HG03159 (cell line): ENCODE data around the gene DHDH.

Experiments used
- ATAC-seq: cut with Tn5 transposase; IDR thresholded peaks from one replicate; pipeline ENCODE4 v1.9.1; 2021; ENCODE audit warnings: mild to moderate bottlenecking, moderate library complexity; ENCODE audit not compliant: unreplicated experiment

Gene DHDH

GRCh38 chr19:48946463-48947257, 13.2 kb downstream of the DHDH start:
- ATAC-seq: no peak

- no peak for ATAC-seq
Observed at GRCh38 chr19:48947258-48947542, 13.7 kb downstream of the DHDH start.

GRCh38 chr19:48950159-48950558, 16.7 kb downstream of the DHDH start:
- no peak for ATAC-seq

- ATAC-seq: no peak
Observed at GRCh38 chr19:48950830-48951519, 17.5 kb downstream of the DHDH start.

GRCh38 chr19:48953141-48953540, 19.6 kb downstream of the DHDH start:
- no peak for ATAC-seq

- ATAC-seq: no peak
Observed at GRCh38 chr19:48953990-48954594, 20.6 kb downstream of the DHDH start.

GRCh38 chr19:48954595-48955307, 21.3 kb downstream of the DHDH start, which contains the start of gene BAX:
TSS of gene BAX (plus strand) at chr19:48954875. CDS start at chr19:48954929, 54 bp downstream.
- peak; percentile 76 for ATAC-seq

- no peak for ATAC-seq
Observed at GRCh38 chr19:48955308-48955958, 21.9 kb downstream of the DHDH start.

- no peak for ATAC-seq
Observed at GRCh38 chr19:48958006-48958405, 24.5 kb downstream of the DHDH start.

- no peak for ATAC-seq
Observed at GRCh38 chr19:48959341-48960239, 26.1 kb downstream of the DHDH start.

- no peak for ATAC-seq
Observed at GRCh38 chr19:48961051-48961649, 27.7 kb downstream of the DHDH start.

GRCh38 chr19:48961673-48962028, 28.2 kb downstream of the DHDH start:
- ATAC-seq: no peak

GRCh38 chr19:48962029-48962848, 28.7 kb downstream of the DHDH start:
- no peak for ATAC-seq

- no peak for ATAC-seq
Observed at GRCh38 chr19:48962849-48963165, 29.3 kb downstream of the DHDH start.

- ATAC-seq: no peak
Observed at GRCh38 chr19:48963371-48964204, 30.1 kb downstream of the DHDH start.

- ATAC-seq: no peak
Observed at GRCh38 chr19:48964205-48965039, 30.9 kb downstream of the DHDH start.
